Gastrocnemius medialis (tissue), 4 donors: Measurements from ENCODE around the gene SSU72. TPM values are rescaled to one million over a fixed set of nuclear protein-coding genes. Genes with fewer than 3 reads are reported as not detected.
A peak's percentile ranks its signal among the peaks of the same experiment; 100 is the strongest.

ENCODE experiments used
- ATAC-seq, 2 donors: fragments of 150-250 bp; one replicate each; pipeline ENCODE4 v1.9.1; 2016
- DNase-seq, 2 donors: peaks; one replicate each; pipeline ENCODE4 v3.0.0-alpha.2; 2019
- H3K27ac ChIP-seq, 4 donors: fragments of 200-600 bp; sonication (generic); 1 replicate in 1 of 4; 2 replicates in 3 of 4; pipeline ENCODE4 v1.5.1; 2016 to 2018; ENCODE audit warnings: mild to moderate bottlenecking in 2 of 4, moderate library complexity in 1 of 4
- H3K27me3 ChIP-seq, 3 donors: fragments of 200-600 bp; sonication (generic) in 2 of 3; 1 replicate in 1 of 3; 2 replicates in 2 of 3; pipeline versions ENCODE4 v1.5.1 to v1.6.0; 2016 to 2019; ENCODE audit warnings: mild to moderate bottlenecking in 1 of 3, moderate library complexity in 1 of 3
- H3K36me3 ChIP-seq, 2 donors: fragments of 200-600 bp; sonication (generic) in 1 of 2; one replicate each; pipeline ENCODE4 v1.5.1; 2017 to 2018
- H3K4me1 ChIP-seq, 2 donors: fragments of 200-600 bp; sonication (generic) in 1 of 2; one replicate each; pipeline ENCODE4 v1.5.1; 2016 to 2017; ENCODE audit warnings: mild to moderate bottlenecking in 2 of 2
- H3K4me3 ChIP-seq, 4 donors: fragments of 200-600 bp; sonication (generic) in 3 of 4; 1 replicate in 1 of 4; 2 replicates in 3 of 4; pipeline ENCODE4 v1.5.1; 2016 to 2019; ENCODE audit warnings: mild to moderate bottlenecking in 2 of 4
- H3K9me3 ChIP-seq, 3 donors: fragments of 200-600 bp; sonication (generic) in 2 of 3; 1 replicate in 1 of 3; 2 replicates in 2 of 3; pipeline ENCODE4 v1.5.1; 2016 to 2019
- POLR2A ChIP-seq, 2 donors: fragments of 450-650 bp; IDR thresholded peaks; one replicate each; pipeline ENCODE4 v1.6.1; 2017; ENCODE audit warnings: antibody characterized with exemption in 2 of 2, mild to moderate bottlenecking in 2 of 2, moderate library complexity in 2 of 2
- in situ Hi-C, 4 donors: fragments of 200-750 bp; cut with MboI; loops; one replicate each; pipeline versions ENCODE4 v1.15.0 to v1.8.0; 2017; ENCODE audit warnings: low sequenced_read_pairs in 4 of 4
- intact Hi-C: fragments of 100-400 bp; cut with DNase I; formaldehyde crosslinking; loops from one replicate; pipeline ENCODE4 v1.15.1; 2023; ENCODE audit warnings: low total_unique reads
- total RNA-seq, 4 donors: library from RNA; depleted of rRNA; stranded (reverse); fragments of >200 nt; gene quantifications; one replicate each; pipeline versions ENCODE4 v1.1.0 to v1.2.3, GENCODE V29; 2016
- TF ChIP-seq, protein P1 (sequence below), 5 experiments: fragments of 450-650 bp in 3 of 5; fragments of 200-600 bp in 2 of 5; sonication (generic) in 2 of 5; IDR thresholded peaks in 4 of 5; conservative IDR thresholded peaks in 1 of 5; 1 replicate in 4 of 5; 2 replicates in 1 of 5; pipeline ENCODE4 v1.5.1; 2016 to 2019; ENCODE audit warnings: antibody characterized with exemption in 5 of 5, mild to moderate bottlenecking in 3 of 5, moderate library complexity in 3 of 5

SSU72 gene
- total RNA-seq, 4 donors from 2014 or later = 141 to 235 (median 208) TPM

DNA sequence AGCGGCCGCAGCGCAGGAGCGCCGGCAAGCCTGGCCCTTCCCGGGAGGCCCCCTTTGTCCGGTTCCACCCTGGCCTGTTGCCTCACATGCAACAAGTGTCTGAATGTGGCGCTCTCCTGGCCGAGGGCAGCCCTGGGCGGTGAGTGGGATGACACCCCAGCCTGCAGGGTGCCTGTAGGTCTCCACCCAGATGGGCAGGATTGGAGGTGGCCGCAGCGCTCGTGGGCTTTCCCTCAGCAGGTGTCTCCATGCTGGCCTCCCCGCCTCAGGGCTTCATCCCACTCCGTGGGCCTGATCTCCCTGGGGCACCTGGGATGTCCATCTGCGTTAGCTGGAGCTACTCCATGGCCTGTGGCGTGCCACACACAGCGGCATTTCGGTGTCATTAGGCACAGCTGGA lies 42.2 kb upstream of the SSU72 start:
- TF ChIP-seq, protein P1, sequence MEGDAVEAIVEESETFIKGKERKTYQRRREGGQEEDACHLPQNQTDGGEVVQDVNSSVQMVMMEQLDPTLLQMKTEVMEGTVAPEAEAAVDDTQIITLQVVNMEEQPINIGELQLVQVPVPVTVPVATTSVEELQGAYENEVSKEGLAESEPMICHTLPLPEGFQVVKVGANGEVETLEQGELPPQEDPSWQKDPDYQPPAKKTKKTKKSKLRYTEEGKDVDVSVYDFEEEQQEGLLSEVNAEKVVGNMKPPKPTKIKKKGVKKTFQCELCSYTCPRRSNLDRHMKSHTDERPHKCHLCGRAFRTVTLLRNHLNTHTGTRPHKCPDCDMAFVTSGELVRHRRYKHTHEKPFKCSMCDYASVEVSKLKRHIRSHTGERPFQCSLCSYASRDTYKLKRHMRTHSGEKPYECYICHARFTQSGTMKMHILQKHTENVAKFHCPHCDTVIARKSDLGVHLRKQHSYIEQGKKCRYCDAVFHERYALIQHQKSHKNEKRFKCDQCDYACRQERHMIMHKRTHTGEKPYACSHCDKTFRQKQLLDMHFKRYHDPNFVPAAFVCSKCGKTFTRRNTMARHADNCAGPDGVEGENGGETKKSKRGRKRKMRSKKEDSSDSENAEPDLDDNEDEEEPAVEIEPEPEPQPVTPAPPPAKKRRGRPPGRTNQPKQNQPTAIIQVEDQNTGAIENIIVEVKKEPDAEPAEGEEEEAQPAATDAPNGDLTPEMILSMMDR (IDR thresholded peaks at IDR 0.05 in 4 of 5, conservative IDR thresholded peaks at IDR 0.05 in 1 of 5) = no peak
- no peak for DNase-seq
- Histone ChIP-seq H3K27me3 (no peaks in the 10 kb centered on the region), H3K36me3 (peaks cover 0 to 6% of the 10 kb centered on the region in 2 donors), H3K9me3 (no peaks in the 10 kb centered on the region), H3K4me3 (peak overlapping the region; percentile 82 to 99 (median 89)), H3K27ac (peak overlapping the region; percentile 98 to 100 (median 100)), H3K4me1 (peaks cover 55% of the 10 kb centered on the region in 2 donors)
- in situ Hi-C loops = no loop called here
- no peak for ATAC-seq
- intact Hi-C loops = loop anchor here (5.0 kb wide), 1 partner anchor 105 kb away; the partner anchor contains the start of gene ATAD3A

DNA sequence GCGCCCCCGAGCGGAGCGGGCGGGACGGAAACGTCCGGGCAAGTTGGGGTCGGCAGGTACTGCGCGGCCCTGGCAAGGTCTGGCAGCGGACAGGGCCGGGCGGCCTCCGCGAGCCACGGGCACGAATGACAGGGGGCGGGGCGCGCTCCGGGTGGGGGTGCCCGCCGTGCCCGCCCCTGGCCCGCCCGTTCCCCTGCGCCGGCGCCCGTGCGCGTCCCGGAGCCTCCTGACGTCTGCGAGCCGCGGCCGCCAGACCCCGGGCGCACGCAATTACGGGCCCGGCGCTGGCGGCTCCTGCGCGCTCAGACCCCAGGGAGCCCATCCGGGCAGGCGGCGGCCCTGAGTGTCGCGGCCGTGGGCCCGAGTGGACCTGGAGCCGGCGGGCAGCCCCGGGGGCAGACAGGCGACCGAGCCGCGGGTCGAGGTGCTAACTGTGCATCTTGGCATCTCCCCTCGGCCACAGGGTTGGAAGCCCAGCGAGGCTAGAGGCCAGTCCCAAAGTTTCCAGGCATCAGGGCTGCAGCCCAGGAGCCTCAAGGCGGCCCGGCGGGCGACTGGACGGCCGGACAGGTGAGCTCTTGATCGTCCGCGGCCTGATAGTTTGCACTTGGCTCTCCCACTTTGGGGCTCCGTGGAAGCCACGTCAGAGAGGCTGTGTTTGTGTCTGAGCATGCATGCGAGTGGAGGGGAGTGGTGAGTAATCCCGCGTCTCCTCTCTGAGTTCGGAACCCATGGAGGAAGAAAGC lies 41.6 kb upstream of the SSU72 start:
- in situ Hi-C loops = no loop called here
- intact Hi-C loops = loop anchor here (5.0 kb wide), 1 partner anchor 104 kb away; the partner anchor contains the start of gene ATAD3A
- peak; percentile 17 to 23 for ATAC-seq
- peaks cover 0 to 6% of the 10 kb centered on the region in 2 donors for H3K36me3 ChIP-seq
- H3K27ac ChIP-seq = peak overlapping the region; percentile 98 to 100 (median 100)
- TF ChIP-seq POLR2A (IDR thresholded peaks at IDR 0.05) = no peak
- TF ChIP-seq, protein P1 (IDR thresholded peaks at IDR 0.05 in 4 of 5, conservative IDR thresholded peaks at IDR 0.05 in 1 of 5) = peak in 1 of 5 experiments; percentile 13
- DNase-seq = no peak
- no peaks in the 10 kb centered on the region for H3K27me3 ChIP-seq
- peak overlapping the region; percentile 82 to 99 (median 89) for H3K4me3 ChIP-seq
- no peaks in the 10 kb centered on the region for H3K9me3 ChIP-seq
- peaks cover 48 to 49% of the 10 kb centered on the region in 2 donors for H3K4me1 ChIP-seq

DNA sequence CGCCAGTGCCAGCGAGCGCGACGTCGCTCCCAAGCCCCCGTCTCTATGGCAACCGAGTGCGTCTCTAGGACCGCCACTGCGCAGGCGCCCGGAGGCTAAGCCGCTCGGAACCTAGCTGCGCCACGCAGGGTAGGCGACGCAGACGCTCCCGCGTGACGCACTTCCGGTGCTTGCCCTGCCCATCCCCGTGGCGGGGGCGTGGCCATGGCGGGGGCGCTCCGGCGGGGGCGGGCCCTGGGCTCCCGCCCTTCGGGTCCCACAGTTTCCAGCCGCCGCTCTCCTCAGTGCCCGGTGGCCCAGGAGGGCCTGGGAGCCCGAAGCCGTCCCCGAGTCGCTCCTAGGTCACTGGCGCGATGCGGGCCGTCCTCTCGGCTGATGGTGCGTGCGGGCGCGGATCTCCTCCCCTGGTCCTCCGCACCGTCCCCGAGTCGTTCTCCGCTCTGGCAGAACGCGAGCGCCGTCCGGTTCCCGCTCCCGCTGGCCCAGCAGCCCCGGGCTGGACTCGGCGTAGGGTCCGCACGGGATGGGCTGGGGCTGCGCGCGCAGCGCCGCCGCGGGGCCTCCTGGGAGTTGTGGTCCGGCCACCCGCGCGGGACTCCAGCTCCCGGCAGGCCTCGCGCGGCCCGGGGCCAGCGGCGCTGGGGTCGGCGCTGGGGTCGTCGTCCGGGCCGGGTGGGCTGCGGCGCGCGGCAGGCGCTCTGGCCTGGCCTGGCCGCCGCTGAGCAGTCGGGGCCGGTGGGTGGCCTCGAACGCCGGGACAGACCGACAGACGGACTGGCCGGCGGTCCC lies 40.8 kb upstream of the SSU72 start, which contains the start of gene MIB2:
MIB2 (plus strand) TSS at position 245 of the 789 bp plus-strand sequence. CDS start 7,953 bp downstream, outside the sequence.
- peaks cover 41 to 42% of the 10 kb centered on the region in 2 donors for H3K4me1 ChIP-seq

DNA sequence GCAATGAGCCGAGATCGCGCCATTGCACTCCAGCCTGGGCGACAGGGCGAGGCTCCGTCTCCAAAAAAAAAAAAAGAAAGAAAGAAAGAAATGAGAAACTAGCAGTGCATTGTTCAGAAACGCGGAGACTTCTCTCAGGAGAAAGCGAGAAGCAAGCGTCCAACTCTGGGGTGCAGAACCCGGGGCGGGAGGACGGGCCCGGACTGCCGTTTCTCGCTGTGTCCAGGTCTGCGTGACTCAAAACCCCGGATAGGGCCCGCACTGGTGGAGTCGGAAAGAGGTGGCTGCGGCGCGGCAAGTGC lies 40.2 kb upstream of the SSU72 start:
- ATAC-seq (no peak), DNase-seq (no peak)
- Histone ChIP-seq H3K27ac (peak overlapping the region; percentile 98 to 100 (median 100)), H3K4me3 (peak overlapping the region; percentile 82 to 99 (median 89)), H3K27me3 (no peaks in the 10 kb centered on the region), H3K36me3 (peaks cover 0 to 6% of the 10 kb centered on the region in 2 donors), H3K4me1 (peaks cover 35 to 36% of the 10 kb centered on the region in 2 donors), H3K9me3 (no peaks in the 10 kb centered on the region)
- TF ChIP-seq, protein P1 (IDR thresholded peaks at IDR 0.05 in 4 of 5, conservative IDR thresholded peaks at IDR 0.05 in 1 of 5) = no peak
- in situ Hi-C loops (no loop called here), intact Hi-C loops (loop anchor here (1.0 to 5.0 kb wide), 4 partner anchors 41 to 144 kb away; partner anchors contain the start of genes ATAD3A, ATAD3B, CDK11B and SSU72)

More for the DNA sequence above, 40.8 kb upstream of the SSU72 start, which contains the start of gene MIB2:
- TF ChIP-seq, protein P1 (IDR thresholded peaks at IDR 0.05 in 4 of 5, conservative IDR thresholded peaks at IDR 0.05 in 1 of 5) = peak in 1 of 5 experiments; percentile 16
- peak; percentile 86 to 90 for TF ChIP-seq POLR2A (IDR thresholded peaks at IDR 0.05)
- Histone ChIP-seq H3K27me3 (no peaks in the 10 kb centered on the region), H3K4me3 (peak within 1 kb of the TSS; percentile 82 to 99 (median 89)), H3K27ac (peak within 1 kb of the TSS; percentile 98 to 100 (median 100)), H3K9me3 (no peaks in the 10 kb centered on the region), H3K36me3 (peaks cover 0 to 6% of the 10 kb centered on the region in 2 donors)
- ATAC-seq (peak; percentile 83 to 89), DNase-seq (peak; percentile 91 to 92)
- in situ Hi-C loops = no loop called here
- intact Hi-C loops = loop anchor here (1.0 to 5.0 kb wide), 4 partner anchors 41 to 144 kb away; partner anchors contain the start of genes ATAD3A, ATAD3B, CDK11B and SSU72
